ENCODE measurements around the gene RRM2.

The RRM2 gene

DNA sequence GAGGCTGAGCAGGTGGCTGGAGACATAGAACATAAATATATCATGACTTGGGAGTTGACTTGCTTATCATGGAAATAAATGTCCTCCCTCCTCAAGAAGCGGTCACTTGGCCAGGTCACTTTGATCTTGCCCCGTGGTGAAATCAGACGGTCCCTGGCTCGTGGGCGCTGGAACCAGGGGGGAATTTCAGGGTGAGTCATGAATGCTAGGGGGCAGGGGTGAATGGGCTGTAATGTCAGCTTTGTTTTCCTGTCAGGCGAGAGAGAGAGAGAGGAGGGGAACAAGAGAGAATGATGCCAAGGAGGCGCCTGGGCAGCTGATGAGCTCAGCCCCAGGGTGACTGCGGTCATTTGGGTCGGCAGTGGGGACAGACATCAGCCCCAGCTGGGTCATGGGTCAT lies 47.7 kb downstream of the RRM2 start:
- H3K4me3 ChIP-seq (ENCODE audit: control insufficient read depth, low read depth, low read length) = no peak overlapping the region
- no peak for DNase-seq (ENCODE audit: low read depth)
- TF ChIP-seq, protein P1, sequence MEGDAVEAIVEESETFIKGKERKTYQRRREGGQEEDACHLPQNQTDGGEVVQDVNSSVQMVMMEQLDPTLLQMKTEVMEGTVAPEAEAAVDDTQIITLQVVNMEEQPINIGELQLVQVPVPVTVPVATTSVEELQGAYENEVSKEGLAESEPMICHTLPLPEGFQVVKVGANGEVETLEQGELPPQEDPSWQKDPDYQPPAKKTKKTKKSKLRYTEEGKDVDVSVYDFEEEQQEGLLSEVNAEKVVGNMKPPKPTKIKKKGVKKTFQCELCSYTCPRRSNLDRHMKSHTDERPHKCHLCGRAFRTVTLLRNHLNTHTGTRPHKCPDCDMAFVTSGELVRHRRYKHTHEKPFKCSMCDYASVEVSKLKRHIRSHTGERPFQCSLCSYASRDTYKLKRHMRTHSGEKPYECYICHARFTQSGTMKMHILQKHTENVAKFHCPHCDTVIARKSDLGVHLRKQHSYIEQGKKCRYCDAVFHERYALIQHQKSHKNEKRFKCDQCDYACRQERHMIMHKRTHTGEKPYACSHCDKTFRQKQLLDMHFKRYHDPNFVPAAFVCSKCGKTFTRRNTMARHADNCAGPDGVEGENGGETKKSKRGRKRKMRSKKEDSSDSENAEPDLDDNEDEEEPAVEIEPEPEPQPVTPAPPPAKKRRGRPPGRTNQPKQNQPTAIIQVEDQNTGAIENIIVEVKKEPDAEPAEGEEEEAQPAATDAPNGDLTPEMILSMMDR (IDR thresholded peaks at IDR 0.05; ENCODE audit: control insufficient read depth, insufficient read depth, low read depth, low read length, missing control alignments) = no peak

DNA sequence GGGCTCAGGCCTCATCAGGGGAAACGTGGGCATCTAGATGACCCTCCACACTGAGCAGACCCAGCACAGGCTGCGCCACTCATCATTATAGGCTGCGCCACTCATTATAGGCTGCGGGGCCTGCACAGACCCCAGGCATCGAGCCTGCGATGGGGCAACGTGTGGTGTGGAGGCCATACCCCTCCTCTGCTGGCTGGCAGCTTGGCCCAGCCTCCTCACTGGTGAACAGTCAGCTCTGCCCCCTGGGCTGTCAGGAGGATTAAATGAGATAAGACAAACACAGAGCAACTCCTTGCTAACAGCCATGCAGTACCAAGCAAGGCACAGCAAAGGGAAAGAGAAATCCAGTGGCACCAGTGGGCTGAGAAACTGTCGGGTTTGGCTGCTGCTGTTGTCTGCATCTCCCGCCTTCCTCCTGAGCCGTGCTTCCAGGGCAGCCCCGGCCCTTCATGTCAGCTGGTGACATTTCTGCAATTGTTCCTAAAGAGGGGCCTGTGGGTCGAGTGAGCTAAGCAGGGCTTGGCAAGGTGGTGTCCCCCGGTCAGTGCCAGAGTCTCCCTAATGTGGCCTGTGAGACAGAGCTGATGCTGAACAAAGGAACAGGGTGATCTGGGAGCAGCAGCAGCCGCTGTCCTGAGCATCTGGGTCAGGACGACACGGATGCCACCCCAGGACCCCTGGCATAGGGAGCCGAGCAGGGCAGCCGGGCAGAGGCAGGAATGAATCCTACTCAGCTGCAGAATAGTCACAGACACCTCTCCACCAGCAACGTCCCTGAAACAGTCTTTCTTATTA lies 48.7 kb downstream of the RRM2 start:
- DNase-seq (ENCODE audit: low read depth) = no peak
- H3K4me3 ChIP-seq (ENCODE audit: control insufficient read depth, low read depth, low read length) = no peak overlapping the region
- TF ChIP-seq, protein P1 (IDR thresholded peaks at IDR 0.05; ENCODE audit: control insufficient read depth, insufficient read depth, low read depth, low read length, missing control alignments) = no peak

DNA sequence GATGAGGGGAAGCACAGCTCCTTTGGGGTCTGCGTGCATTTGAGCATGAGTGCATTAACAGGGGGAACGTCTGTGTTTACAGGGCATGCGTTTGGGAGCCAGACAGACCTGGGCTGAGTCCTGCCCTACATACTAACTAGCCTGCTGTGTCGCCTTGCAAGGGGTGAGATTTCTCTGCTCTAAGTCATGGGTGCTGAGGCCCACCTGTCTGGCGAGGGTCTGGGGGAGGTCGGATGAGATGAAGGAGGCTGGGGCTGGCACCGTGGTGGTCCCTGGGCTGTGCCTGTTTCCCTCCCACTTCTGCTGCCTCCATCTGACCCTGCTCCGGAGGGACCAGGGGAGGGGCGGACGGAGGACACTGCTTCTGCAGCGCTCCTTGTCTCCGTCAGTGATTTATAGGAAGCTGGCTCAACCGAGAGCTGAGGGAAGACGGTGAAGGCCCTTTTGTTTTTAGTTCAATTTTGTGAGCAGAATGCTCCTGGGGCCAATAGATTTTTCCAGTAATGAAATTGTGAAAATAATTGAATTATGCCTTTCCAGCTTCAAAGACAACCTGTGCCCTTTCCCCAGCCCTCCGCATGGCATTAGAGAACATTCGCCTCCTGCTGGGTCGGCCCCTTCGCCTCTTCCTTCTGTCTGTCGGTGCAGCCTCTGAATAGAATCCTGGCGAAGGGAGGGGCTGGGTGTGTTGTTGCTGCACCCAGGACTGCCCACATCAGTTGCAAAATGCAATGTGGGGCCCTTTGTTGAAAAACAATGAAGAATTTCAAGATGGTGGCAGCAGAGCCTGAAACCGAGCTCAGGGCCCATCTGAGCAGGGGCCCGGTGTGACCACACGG lies 49.7 kb downstream of the RRM2 start:
- H3K4me3 ChIP-seq (ENCODE audit: control insufficient read depth, low read depth, low read length) = no peak overlapping the region
- TF ChIP-seq, protein P1 (IDR thresholded peaks at IDR 0.05; ENCODE audit: control insufficient read depth, insufficient read depth, low read depth, low read length, missing control alignments) = no peak
- DNase-seq (ENCODE audit: low read depth) = no peak

DNA sequence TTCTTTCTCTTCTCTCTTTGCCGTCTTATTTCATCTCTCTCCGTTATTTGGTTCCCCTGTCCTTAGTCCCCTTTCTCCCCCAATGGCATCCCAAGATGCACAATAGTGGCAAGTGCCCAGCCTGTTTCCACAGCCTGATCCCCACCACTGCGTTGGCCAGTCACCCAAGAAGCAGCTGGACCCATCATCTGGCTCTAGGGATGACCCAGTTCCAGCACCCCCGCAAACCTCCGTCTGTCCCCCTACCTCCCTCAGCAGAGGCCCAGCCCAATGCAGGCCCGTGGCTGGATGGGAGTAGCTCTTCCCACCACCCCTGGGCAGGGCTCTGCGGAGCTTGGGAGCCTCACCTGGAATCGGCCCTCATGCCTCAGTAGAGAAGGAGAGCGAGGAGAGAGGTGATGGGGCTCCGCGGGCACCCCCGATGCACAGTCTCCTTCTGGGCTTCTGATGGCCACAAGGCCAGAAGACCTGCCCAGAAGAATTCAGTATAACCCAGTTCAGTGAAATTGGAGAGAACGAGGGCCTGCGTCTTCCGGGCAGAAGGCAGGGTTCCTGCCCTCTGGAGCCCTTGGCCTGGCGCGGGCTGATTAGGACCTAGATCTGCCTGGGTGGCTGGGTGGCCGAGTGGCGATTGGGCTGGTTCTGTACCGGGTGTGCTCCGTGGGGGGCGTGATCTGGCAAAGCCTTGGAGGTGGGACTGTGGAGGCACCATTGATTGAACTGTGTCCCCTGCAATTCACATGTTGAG lies 50.9 kb downstream of the RRM2 start:
- no peak for DNase-seq (ENCODE audit: low read depth)
- TF ChIP-seq, protein P1 (IDR thresholded peaks at IDR 0.05; ENCODE audit: control insufficient read depth, insufficient read depth, low read depth, low read length, missing control alignments) = no peak

DNA sequence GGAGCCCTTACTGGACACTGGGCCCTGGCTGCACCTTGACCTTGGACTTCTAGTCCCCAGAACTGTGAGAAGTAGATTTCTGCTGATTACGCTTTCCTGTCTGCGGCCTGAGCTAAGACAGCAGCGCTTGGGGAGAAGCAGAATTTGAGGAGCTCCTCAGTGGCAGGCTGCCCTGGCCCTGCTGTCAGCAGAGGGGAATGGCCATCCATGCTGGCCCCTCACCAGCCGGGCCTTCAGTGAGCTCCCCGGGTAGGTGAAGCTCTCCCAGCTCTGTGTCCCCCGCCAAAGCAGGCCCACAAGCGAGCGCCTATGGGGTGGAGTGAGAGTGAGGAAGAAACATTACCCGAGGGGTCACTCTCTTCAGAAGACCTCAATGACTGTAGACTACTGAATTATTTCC lies 51.6 kb downstream of the RRM2 start:
- no peak overlapping the region for H3K4me3 ChIP-seq (ENCODE audit: control insufficient read depth, low read depth, low read length)
- DNase-seq (ENCODE audit: low read depth) = no peak
- TF ChIP-seq, protein P1 (IDR thresholded peaks at IDR 0.05; ENCODE audit: control insufficient read depth, insufficient read depth, low read depth, low read length, missing control alignments) = no peak

More for the DNA sequence above, 50.9 kb downstream of the RRM2 start:
- H3K4me3 ChIP-seq (ENCODE audit: control insufficient read depth, low read depth, low read length) = no peak overlapping the region

DNA sequence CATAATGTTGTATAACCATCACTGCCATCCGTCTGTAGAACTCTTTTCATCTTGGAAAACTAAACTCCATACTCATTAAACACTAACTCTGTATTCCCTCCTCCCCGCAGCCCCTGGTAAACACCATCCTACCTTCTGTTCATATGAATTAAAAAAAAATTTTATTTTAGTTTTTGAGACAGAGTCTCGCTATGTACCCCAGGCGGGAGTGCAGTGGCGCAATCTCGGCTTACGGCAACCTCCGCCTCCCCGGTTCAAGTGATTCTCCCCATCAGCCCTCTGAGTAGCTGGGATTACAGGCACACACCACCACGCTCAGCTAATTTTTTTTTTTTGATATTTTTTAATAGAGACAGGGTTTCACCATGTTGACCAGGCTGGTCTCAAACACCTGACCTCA lies 52.9 kb downstream of the RRM2 start:
- TF ChIP-seq, protein P1 (IDR thresholded peaks at IDR 0.05; ENCODE audit: control insufficient read depth, insufficient read depth, low read depth, low read length, missing control alignments) = no peak
- no peak for DNase-seq (ENCODE audit: low read depth)
- H3K4me3 ChIP-seq (ENCODE audit: control insufficient read depth, low read depth, low read length) = no peak overlapping the region
